ENCODE results near the gene KCNH3.
"Not testable (repeated sequence)": the region's sequence is repeated elsewhere in the genome, so short reads cannot be mapped to it uniquely, and the experiment has no call there.

KCNH3 gene

DNA sequence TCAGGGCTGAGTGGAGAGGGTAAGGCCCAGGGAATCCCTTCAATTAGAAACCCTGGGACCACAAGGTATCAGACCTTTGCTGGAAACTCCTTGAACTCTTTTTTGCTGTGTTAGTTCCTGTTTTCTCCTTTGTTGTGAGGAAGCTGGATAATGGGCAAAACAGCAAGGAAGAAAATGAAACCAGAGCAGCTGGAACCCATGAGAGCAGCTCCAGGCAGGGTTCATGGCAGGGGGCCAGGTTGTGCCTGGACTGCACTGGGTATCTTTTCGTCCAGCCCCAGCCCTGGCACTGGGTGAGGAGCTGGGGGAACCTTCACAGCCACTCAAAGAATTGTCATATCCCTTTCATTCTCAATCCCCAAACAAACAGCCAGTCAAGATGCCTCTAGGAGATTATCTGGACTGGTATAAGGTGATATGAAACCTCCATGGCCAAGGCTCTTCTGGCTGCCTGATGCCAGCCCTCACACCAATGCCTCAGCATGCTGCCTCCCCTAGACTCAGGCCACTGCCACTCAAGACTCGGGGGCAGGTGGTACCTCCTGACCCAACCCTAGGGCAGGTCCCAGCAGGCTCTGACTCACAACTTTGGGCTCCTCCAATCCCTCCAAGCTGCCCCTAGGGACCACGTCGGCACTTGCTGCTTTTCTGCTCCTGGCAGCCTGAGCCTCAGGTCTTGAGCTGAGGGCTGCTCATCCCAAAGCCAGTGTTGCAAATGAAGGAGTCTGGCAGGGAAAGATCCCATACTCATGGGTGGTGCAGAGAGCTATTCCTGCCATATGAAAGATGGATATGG, 50.1 kb downstream of the KCNH3 start:
- DNase-seq, result no peak

DNA sequence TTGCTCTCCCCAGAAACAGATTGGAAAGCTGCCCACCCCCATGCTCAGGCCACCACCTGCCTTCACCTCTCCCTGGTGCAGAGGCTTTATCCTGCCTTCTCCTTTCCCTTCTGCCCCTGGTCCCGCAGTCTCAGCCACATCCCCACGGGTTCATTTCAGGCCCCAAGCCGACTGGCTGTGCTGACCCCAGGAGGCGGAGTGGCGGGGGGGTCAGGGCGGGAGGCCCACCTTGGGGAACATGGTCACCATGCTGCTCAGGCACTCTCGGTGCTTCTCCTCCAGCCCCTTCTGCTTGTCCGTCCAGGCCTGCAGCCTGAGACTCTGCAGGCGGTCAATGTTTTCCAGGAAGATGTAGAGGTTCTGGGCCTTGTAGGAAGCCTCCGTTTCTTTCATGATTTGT, 59.7 kb downstream of the KCNH3 start:
- no peak for DNase-seq

DNA sequence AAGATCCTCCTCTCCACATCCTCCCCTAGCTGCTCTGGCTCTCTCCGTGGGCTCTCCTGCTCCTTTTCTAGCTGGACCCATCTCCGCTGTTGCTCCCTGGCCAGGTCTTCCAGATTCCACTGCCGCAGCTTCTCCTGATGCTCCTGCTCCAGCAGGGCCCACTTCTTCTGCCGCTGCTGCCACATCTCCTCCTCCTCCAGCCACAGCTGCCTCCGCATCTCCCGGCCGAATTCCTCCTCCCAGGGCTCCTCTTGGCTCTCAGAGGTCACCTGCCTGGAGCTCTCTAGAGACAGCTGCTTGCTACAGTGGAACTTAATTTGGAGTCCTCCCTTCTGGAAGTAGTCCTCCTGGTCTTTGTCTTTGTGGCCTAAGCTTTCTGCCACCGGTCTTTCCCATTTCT, 61.1 kb downstream of the KCNH3 start:
- DNase-seq, result no peak

DNA sequence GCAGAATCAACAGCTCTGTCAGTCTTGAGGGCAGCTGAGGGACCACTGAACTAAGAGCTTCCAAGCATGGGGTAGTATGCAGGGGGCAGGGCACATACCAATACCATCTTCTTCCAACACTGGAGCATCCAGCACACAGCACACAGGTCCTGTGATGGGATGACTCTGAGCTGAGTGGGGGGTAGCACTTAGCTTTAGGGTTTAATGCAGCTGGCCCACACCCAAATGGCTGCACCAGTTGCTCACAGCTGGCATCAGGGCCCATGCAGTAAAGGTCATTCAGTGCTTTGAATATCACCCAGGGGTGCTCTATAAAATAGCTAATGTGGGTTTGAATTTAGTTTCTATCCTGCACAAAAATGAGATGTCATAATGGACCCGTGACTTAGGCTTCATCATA, 64.9 kb downstream of the KCNH3 start:
- DNase-seq, result no peak

DNA sequence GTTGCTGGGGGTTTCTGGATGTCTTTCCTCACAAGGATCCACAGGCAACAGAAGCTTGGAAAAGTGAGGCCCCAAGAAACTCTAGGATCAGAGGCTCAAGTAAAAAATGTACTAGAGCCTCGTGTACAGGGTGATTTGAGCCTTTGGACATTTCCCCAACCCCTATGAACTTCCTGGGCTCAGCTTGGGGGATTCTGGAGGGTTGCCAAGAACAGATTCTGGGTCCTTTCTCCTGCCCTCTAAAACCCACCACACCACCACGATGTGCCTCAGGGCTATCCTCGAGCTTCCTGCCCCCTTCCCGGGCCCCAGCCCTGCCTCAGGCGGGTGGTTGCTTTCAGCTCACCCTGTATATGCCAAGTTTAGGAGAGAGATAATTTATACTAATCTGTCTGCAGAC, 66.0 kb downstream of the KCNH3 start:
- DNase-seq, result no peak

DNA sequence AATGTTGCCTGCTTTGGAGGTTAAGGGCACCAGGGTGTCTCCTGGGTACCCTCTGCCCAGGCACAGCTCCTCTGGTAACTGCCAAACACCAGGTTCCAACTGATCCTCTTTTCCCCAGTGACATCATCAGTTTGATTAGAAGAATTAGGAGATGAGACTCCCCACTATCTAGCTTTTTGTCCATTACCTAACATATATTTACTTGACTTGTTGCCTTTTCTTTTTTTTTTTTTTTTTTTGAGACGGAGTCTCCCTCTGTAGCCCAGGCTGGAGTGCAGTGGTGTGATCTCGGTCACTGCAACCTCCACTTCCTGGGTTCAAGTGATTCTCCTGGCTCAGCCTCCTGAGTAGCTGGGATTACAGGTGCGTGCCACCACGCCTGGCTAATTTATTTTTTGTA, 66.7 kb downstream of the KCNH3 start, which contains the start of gene FAM186B:
FAM186B (minus strand) TSS at position 101 of the 400 bp plus-strand sequence. CDS start 162 bp downstream, outside the sequence.
- not testable (repeated sequence) for DNase-seq

Data from activated naive CD4-positive, alpha-beta T cell treated with Interleukin-2 at 50 U/mL for 16 hours (primary cell).